ENCODE measurements around the gene DRD2.

GRCh38 chr11:113409526-113409925 is 65.7 kb downstream of the DRD2 start:
- TF ChIP-seq SUZ12 (IDR thresholded peaks at IDR 0.05; ENCODE audit: extremely low read depth, insufficient read depth, insufficient read length) (no peak), ZNF274 (IDR thresholded peaks at IDR 0.05; ENCODE audit: low read depth, low read length) (no peak)
